H1 (cell line): ENCODE measurements around the gene FANCE. TPM values are rescaled to one million over a fixed set of nuclear protein-coding genes. Genes with fewer than 3 reads are reported as not detected.

Experiments used
- CTCF ChIA-PET: fragments of 300-600 bp; sonication (Branson Sonifier 250); formaldehyde crosslinking; loops from one replicate; lab custom pipeline; 2021; ENCODE audit not compliant: partially characterized antibody; lab: Charles Lee
- POLR2A ChIA-PET: fragments of 300-600 bp; sonication (Branson Sonifier 250); formaldehyde crosslinking; loops from one replicate; lab custom pipeline; 2021; ENCODE audit warnings: inconsistent platforms; ENCODE audit not compliant: partially characterized antibody; lab: Charles Lee
- DNase-seq, 2 experiments: peaks; one replicate each; pipeline versions ENCODE4 v3.0.0 to v3.0.0-alpha.2; 2010 to 2022; ENCODE audit warnings: low spot score in 2 of 2, low read depth in 1 of 2, mixed read lengths in 1 of 2
- FAIRE-seq: peaks from 2 replicates; lab custom pipeline; 2011; peaks lifted over from hg19 to GRCh38; lab: Jason Lieb, UNC
- H2AFZ ChIP-seq: 2 replicates; pipeline ENCODE4 v1.8.1; 2012; ENCODE audit warnings: low read length, inconsistent platforms
- H2AK5ac ChIP-seq: 2 replicates; pipeline ENCODE4 v1.6.1; 2013; ENCODE audit warnings: low read depth, low read length
- H2BK120ac ChIP-seq: replicated peaks from 2 replicates; pipeline ENCODE3; 2013; ENCODE audit warnings: low read depth, low read length, inconsistent platforms
- H2BK12ac ChIP-seq: 2 replicates; pipeline ENCODE4 v1.6.1; 2013; ENCODE audit warnings: low read depth, low read length
- H2BK15ac ChIP-seq: 2 replicates; pipeline ENCODE4 v1.6.1; 2013; ENCODE audit warnings: low read length
- H2BK20ac ChIP-seq: 2 replicates; pipeline ENCODE4 v1.6.1; 2013; ENCODE audit warnings: low read length
- H2BK5ac ChIP-seq: 2 replicates; pipeline ENCODE4 v1.6.1; 2013; ENCODE audit warnings: low read depth, low read length
- H3K14ac ChIP-seq: 2 replicates; pipeline ENCODE4 v1.6.1; 2013; ENCODE audit warnings: inconsistent platforms; ENCODE audit not compliant: insufficient read length
- H3K18ac ChIP-seq: 2 replicates; pipeline ENCODE4 v1.6.1; 2013; ENCODE audit warnings: low read length; ENCODE audit errors: extremely low read depth
- H3K23ac ChIP-seq: 2 replicates; pipeline ENCODE4 v1.6.1; 2013; ENCODE audit warnings: inconsistent platforms; ENCODE audit not compliant: insufficient read length
- H3K23me2 ChIP-seq: 2 replicates; pipeline ENCODE4 v1.6.1; 2013; ENCODE audit warnings: low read depth, low read length
- H3K27ac ChIP-seq: 2 replicates; pipeline ENCODE4 v1.6.1; 2011; ENCODE audit warnings: low read depth, low read length, inconsistent platforms
- H3K27me3 ChIP-seq, 4 experiments: replicated peaks in 1 of 4; 1 replicate in 1 of 4; 2 replicates in 3 of 4; pipeline versions ENCODE4 v1.6.1 to v1.8.1; 2011 to 2013; ENCODE audit warnings: low read length in 3 of 4, mild to moderate bottlenecking in 3 of 4, inconsistent platforms in 2 of 4, mixed read lengths in 2 of 4, moderate library complexity in 1 of 4; ENCODE audit not compliant: control insufficient read depth in 3 of 4, insufficient read depth in 3 of 4; ENCODE audit errors: extremely low read depth in 1 of 4
- H3K36me3 ChIP-seq, 4 experiments: 2 replicates each; pipeline versions ENCODE4 v1.6.1 to v1.8.1; 2011 to 2013; ENCODE audit warnings: mild to moderate bottlenecking in 4 of 4, low read length in 3 of 4, moderate library complexity in 2 of 4, control low read depth in 1 of 4, inconsistent platforms in 1 of 4; ENCODE audit not compliant: insufficient read depth in 4 of 4, control insufficient read depth in 2 of 4
- H3K4ac ChIP-seq: replicated peaks from 2 replicates; pipeline ENCODE3; 2013; ENCODE audit warnings: low read length, low read depth, mixed read lengths, inconsistent platforms; ENCODE audit not compliant: insufficient read length
- H3K4me1 ChIP-seq, 4 experiments: replicated peaks in 1 of 4; 1 replicate in 1 of 4; 2 replicates in 3 of 4; pipeline versions ENCODE4 v1.6.1 to v1.8.1; 2011 to 2013; ENCODE audit warnings: low read length in 3 of 4, inconsistent platforms in 2 of 4, mixed read lengths in 1 of 4; ENCODE audit not compliant: insufficient read depth in 4 of 4, control insufficient read depth in 3 of 4
- H3K4me2 ChIP-seq, 2 experiments: 2 replicates each; pipeline versions ENCODE4 v1.6.1 to v1.8.1; 2011 to 2013; ENCODE audit warnings: low read depth in 2 of 2, low read length in 2 of 2, control low read depth in 1 of 2, inconsistent platforms in 1 of 2, mild to moderate bottlenecking in 1 of 2; ENCODE audit not compliant: insufficient read depth in 1 of 2
- H3K4me3 ChIP-seq, 4 experiments: fragments of 200-600, 300-600 bp in 1 of 4; sonication (generic), shearing (Covaris generic), sonication (Bioruptor Twin) in 1 of 4; 2 replicates each; pipeline versions ENCODE4 v1.5.1 to v1.8.1; 2011 to 2016; ENCODE audit warnings: low read length in 4 of 4, low read depth in 3 of 4, control low read depth in 2 of 4, inconsistent platforms in 2 of 4, mild to moderate bottlenecking in 2 of 4, mixed read lengths in 1 of 4, moderate library complexity in 1 of 4; ENCODE audit not compliant: insufficient read depth in 2 of 4; ENCODE audit errors: extremely low read depth in 1 of 4
- H3K56ac ChIP-seq: replicated peaks from 2 replicates; pipeline ENCODE3; 2013; ENCODE audit warnings: low read depth, mild to moderate bottlenecking, mixed read lengths, low read length, inconsistent platforms; ENCODE audit not compliant: insufficient read length
- H3K79me1 ChIP-seq: 2 replicates; pipeline ENCODE4 v1.6.1; 2013; ENCODE audit warnings: low read depth, low read length, control low read depth
- H3K79me2 ChIP-seq, 2 experiments: 2 replicates each; pipeline versions ENCODE4 v1.6.1 to v1.8.1; 2012 to 2013; ENCODE audit warnings: low read length in 2 of 2, mild to moderate bottlenecking in 2 of 2, inconsistent platforms in 1 of 2; ENCODE audit not compliant: insufficient read depth in 2 of 2, control insufficient read depth in 1 of 2
- H3K9ac ChIP-seq, 4 experiments: replicated peaks in 1 of 4; 1 replicate in 1 of 4; 2 replicates in 3 of 4; pipeline versions ENCODE4 v1.6.1 to v1.8.1; 2011 to 2013; ENCODE audit warnings: low read depth in 3 of 4, low read length in 3 of 4, control low read depth in 2 of 4, mild to moderate bottlenecking in 2 of 4, moderate library complexity in 2 of 4, inconsistent platforms in 1 of 4; ENCODE audit errors: extremely low read depth in 1 of 4
- H3K9me3 ChIP-seq, 2 experiments: 2 replicates each; pipeline versions ENCODE4 v1.6.1 to v1.8.1; 2012 to 2013; ENCODE audit warnings: mild to moderate bottlenecking in 2 of 2, moderate library complexity in 2 of 2, control low read depth in 1 of 2, inconsistent platforms in 1 of 2, low read depth in 1 of 2, low read length in 1 of 2, mixed read lengths in 1 of 2; ENCODE audit not compliant: insufficient read depth in 2 of 2
- H4K20me1 ChIP-seq, 2 experiments: replicated peaks in 1 of 2; 2 replicates each; pipeline versions ENCODE3 to v1.8.1; 2011 to 2013; ENCODE audit warnings: inconsistent platforms in 2 of 2, low read length in 2 of 2, mild to moderate bottlenecking in 1 of 2; ENCODE audit not compliant: insufficient read depth in 2 of 2, control insufficient read depth in 1 of 2
- H4K5ac ChIP-seq: 2 replicates; pipeline ENCODE4 v1.6.1; 2013; ENCODE audit warnings: low read length, low read depth, mixed read lengths, inconsistent platforms; ENCODE audit not compliant: insufficient read length
- H4K8ac ChIP-seq: 2 replicates; pipeline ENCODE4 v1.8.0; 2013; ENCODE audit warnings: mild to moderate bottlenecking, moderate library complexity, low read length, inconsistent platforms; ENCODE audit not compliant: insufficient read depth; ENCODE audit errors: extremely low read depth
- H4K91ac ChIP-seq: replicated peaks from 2 replicates; pipeline ENCODE3; 2013; ENCODE audit warnings: low read length, mixed read lengths, inconsistent platforms; ENCODE audit not compliant: insufficient read length
- CBX5 ChIP-seq: fragments of 300-800, 300-1000 bp; sonication (generic); IDR thresholded peaks from 2 replicates; pipeline ENCODE4 v1.7.1; 2016; ENCODE audit warnings: antibody characterized with exemption, low read length, low read depth
- CHD2 ChIP-seq: IDR thresholded peaks from 2 replicates; pipeline ENCODE4 v1.6.1; 2012; ENCODE audit warnings: low read length, improper control_type of control experiment
- CTCF ChIP-seq, 3 experiments: IDR thresholded peaks; 1 replicate in 2 of 3; 2 replicates in 1 of 3; pipeline versions ENCODE4 v1.5.1 to v1.6.1; 2011; ENCODE audit warnings: low read length in 3 of 3, mild to moderate bottlenecking in 3 of 3, inconsistent platforms in 2 of 3, low read depth in 1 of 3, moderate library complexity in 1 of 3; ENCODE audit not compliant: insufficient read depth in 1 of 3; ENCODE audit errors: control extremely low read depth in 1 of 3
- EGR1 ChIP-seq: IDR thresholded peaks from 2 replicates; pipeline ENCODE4 v1.6.1; 2011; ENCODE audit warnings: low read depth, low read length, borderline replicate concordance
- FOSL1 ChIP-seq: IDR thresholded peaks from 2 replicates; pipeline ENCODE4 v1.6.1; 2011; ENCODE audit warnings: mild to moderate bottlenecking, low read depth, low read length, moderate library complexity; ENCODE audit not compliant: insufficient read depth
- GABPA ChIP-seq: IDR thresholded peaks from 2 replicates; pipeline ENCODE4 v1.6.1; 2011; ENCODE audit warnings: mild to moderate bottlenecking, low read length, moderate library complexity, borderline replicate concordance; ENCODE audit not compliant: insufficient read depth
- HDAC6 ChIP-seq: IDR thresholded peaks from one replicate; pipeline ENCODE4 v1.7.1; 2012; ENCODE audit warnings: low read depth, mild to moderate bottlenecking, inconsistent platforms, low read length, moderate library complexity
- KDM4A ChIP-seq: IDR thresholded peaks from one replicate; pipeline ENCODE4 v1.7.1; 2012; ENCODE audit warnings: low read depth, mild to moderate bottlenecking, moderate library complexity, low read length, inconsistent platforms; ENCODE audit not compliant: severe bottlenecking
- TBP ChIP-seq: IDR thresholded peaks from 2 replicates; pipeline ENCODE4 v1.6.1; 2011; ENCODE audit warnings: low read depth, low read length, improper control_type of control experiment
- TEAD4 ChIP-seq: IDR thresholded peaks from 2 replicates; pipeline ENCODE4 v1.6.1; 2012; ENCODE audit warnings: low read depth, low read length, inconsistent platforms, mixed read lengths
- WGBS, 2 experiments: shearing (Covaris generic) in 1 of 2; methylation state at CpG; one replicate each; pipeline versions ENCODE4 v1.1.6 to v1.1.7; 2013 to 2015; ENCODE audit warnings: low lambda C conversion rate in 2 of 2, mixed read lengths in 2 of 2, inconsistent platforms in 1 of 2, low coverage in 1 of 2, missing lambda C conversion rate in 1 of 2; ENCODE audit not compliant: insufficient replicate concordance in 2 of 2, insufficient coverage in 1 of 2, insufficient read length in 1 of 2; ENCODE audit errors: extremely low coverage in 1 of 2, missing lambda C conversion rate in 1 of 2; 5-methylcytosine and 5-hydroxymethylcytosine counted together
- polyA plus RNA-seq, 7 experiments: library from polyadenylated mRNA; depleted of rRNA in 3 of 7; stranded (reverse) in 5 of 7; unstranded in 2 of 7; fragments of >200 nt in 5 of 7; fragments of 200-250 nt in 2 of 7; gene quantifications; 1 replicate in 5 of 7; 2 replicates in 1 of 7; 4 replicates in 1 of 7; pipeline versions ENCODE4 v1.2.1 to v1.2.3, GENCODE V29; 2011 to 2013; ENCODE audit warnings: missing spikeins in 2 of 7, mixed read lengths in 2 of 7
- total RNA-seq: library from RNA; stranded (reverse); fragmentation: NEBNext Ultra II Directional; extraction: Animal tissue kit (Norgen Biotek cat#: 25700); gene quantifications from 2 replicates; pipeline ENCODE4 v1.2.1, GENCODE V29; 2021

Gene FANCE
- total and polyA plus RNA-seq, 2 of the 8 experiments (the other 6 are each of a cell fraction or from before 2014, with no cell fraction given): 16.1 to 17.0 TPM

- no peak overlapping the region for H3K18ac ChIP-seq
- ChIA-PET CTCF (interaction anchor here (0.9 to 3.0 kb wide), 5 partner anchors 16 to 146 kb away, joined by 3 to 7 read pairs (median 4); no protein-coding TSS in a partner anchor), POLR2A (interaction anchor here (1.2 kb wide), 1 partner anchor 12 kb away, joined by 3 read pairs; no protein-coding TSS in a partner anchor)
- no peak overlapping the region for H3K9ac ChIP-seq
- no peak overlapping the region for H4K91ac ChIP-seq
- H2BK20ac ChIP-seq: no peak overlapping the region
- no peak overlapping the region for H3K56ac ChIP-seq
- no peak overlapping the region for H2AFZ ChIP-seq
- no peak overlapping the region for H2BK120ac ChIP-seq
- no peak overlapping the region for H2BK5ac ChIP-seq
- H3K79me1 ChIP-seq: no peaks in the 10 kb centered on the region
- H4K5ac ChIP-seq: no peak overlapping the region
- H3K14ac ChIP-seq: no peak overlapping the region
- H4K8ac ChIP-seq: no peak overlapping the region
- no peak overlapping the region for H2BK12ac ChIP-seq
- no peak overlapping the region for H2BK15ac ChIP-seq
- H3K36me3 ChIP-seq: no peaks in the 10 kb centered on the region
- H3K23ac ChIP-seq: no peak overlapping the region
- no peaks in the 10 kb centered on the region for H3K9me3 ChIP-seq
- no peak for TF ChIP-seq CBX5
- TF ChIP-seq KDM4A: no peak
- TF ChIP-seq HDAC6: no peak
- no peak for TF ChIP-seq TEAD4
- TF ChIP-seq CHD2: no peak
- no peak for TF ChIP-seq TBP
- no peak for TF ChIP-seq EGR1
- no peak for TF ChIP-seq CTCF (IDR thresholded peaks at IDR 0.05; ENCODE audit: control extremely low read depth in 1 of 3, insufficient read depth in 1 of 3, low read depth in 1 of 3, low read length in 3 of 3)
- TF ChIP-seq GABPA: no peak
- TF ChIP-seq FOSL1: no peak
- DNase-seq: no peak
- H3K4me2 ChIP-seq: no peak overlapping the region
- no peaks in the 10 kb centered on the region for H3K79me2 ChIP-seq
- H3K4ac ChIP-seq: no peak overlapping the region
- H3K27me3 ChIP-seq: no peaks in the 10 kb centered on the region
- FAIRE-seq: no peak
- no peaks in the 10 kb centered on the region for H4K20me1 ChIP-seq
- H3K23me2 ChIP-seq: no peaks in the 10 kb centered on the region
- 87% methylated on average over 4 of the region's 4 CpGs; no CpG with 5 or more reads in 1 of the 2 experiments for WGBS, 2 experiments
- no peak overlapping the region for H3K27ac ChIP-seq
- H3K4me1 ChIP-seq: no peaks in the 10 kb centered on the region
- H2AK5ac ChIP-seq: no peak overlapping the region
- no peak overlapping the region for H3K4me3 ChIP-seq
Observed at GRCh38 chr6:35441642-35442041, 10.5 kb upstream of the FANCE start.
